Measurements from ENCODE around the gene SPACA4. TPM values are rescaled to one million over a fixed set of nuclear protein-coding genes. Genes with fewer than 3 reads are reported as not detected.
A peak's percentile ranks its signal among the peaks of the same experiment; 100 is the strongest.

The SPACA4 gene
- total and polyA plus RNA-seq, 7 donors = 0.34 TPM; not detected in 6

DNA sequence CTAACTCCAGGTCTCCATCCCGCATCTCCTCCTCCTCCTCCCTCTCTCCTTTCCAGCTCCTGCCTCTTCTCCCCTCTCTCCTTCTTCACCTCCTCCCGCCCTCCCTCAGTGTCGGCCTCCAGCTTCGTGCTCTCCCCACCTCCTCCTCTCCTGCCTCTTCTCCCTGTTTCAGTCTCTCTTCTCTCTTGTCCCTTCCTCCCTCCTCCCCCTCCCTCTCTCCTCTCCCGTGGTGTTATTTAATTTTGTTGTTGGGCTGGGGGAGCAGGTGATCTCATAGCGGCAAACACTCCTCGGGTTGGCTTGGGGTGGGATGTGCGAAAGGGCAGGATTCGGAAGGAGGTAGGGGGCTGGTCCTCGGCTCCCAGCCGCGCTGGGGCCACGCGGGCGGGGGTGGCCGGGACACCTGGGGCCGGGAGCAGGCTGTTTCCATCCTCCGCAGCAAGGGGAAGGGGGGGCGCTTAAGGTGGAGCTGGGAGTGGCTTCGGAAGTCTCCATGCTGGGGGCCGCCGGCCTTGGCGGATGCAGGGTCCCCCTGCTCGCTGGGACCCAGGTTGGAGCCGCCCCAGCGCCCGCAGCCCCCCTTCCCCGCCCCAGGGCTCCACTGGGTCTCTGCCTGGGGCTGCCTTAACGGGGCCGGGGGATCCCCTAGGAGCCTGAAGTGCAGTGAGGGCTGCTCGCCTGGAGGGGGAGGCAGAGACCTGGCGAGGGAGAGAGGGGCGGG, 39.6 kb downstream of the SPACA4 start, which contains the start of gene CA11:
Gene CA11, minus strand, starts transcription at position 187 of the 721 bp plus-strand sequence. CDS start 555 bp downstream, outside the sequence.
- peak within 1 kb of the TSS; percentile 88 to 94 (median 92) for H3K27ac ChIP-seq
- intact Hi-C loops (cut with DNase I) = loop anchor here (1.0 to 5.0 kb wide), 5 partner anchors 29 to 191 kb away; partner anchors contain the start of gene HSD17B14
- TF ChIP-seq, protein P1, sequence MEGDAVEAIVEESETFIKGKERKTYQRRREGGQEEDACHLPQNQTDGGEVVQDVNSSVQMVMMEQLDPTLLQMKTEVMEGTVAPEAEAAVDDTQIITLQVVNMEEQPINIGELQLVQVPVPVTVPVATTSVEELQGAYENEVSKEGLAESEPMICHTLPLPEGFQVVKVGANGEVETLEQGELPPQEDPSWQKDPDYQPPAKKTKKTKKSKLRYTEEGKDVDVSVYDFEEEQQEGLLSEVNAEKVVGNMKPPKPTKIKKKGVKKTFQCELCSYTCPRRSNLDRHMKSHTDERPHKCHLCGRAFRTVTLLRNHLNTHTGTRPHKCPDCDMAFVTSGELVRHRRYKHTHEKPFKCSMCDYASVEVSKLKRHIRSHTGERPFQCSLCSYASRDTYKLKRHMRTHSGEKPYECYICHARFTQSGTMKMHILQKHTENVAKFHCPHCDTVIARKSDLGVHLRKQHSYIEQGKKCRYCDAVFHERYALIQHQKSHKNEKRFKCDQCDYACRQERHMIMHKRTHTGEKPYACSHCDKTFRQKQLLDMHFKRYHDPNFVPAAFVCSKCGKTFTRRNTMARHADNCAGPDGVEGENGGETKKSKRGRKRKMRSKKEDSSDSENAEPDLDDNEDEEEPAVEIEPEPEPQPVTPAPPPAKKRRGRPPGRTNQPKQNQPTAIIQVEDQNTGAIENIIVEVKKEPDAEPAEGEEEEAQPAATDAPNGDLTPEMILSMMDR (IDR thresholded peaks at IDR 0.05) = peak; percentile 91 to 97 (median 93)
- peak; percentile 27 to 65 (median 39) for TF ChIP-seq POLR2AphosphoS5 (IDR thresholded peaks at IDR 0.05)
- TF ChIP-seq EP300 (IDR thresholded peaks at IDR 0.05) = no peak
- peak; percentile 59 to 64 for TF ChIP-seq POLR2A (IDR thresholded peaks at IDR 0.05)
- H3K4me3 ChIP-seq = peak within 1 kb of the TSS; percentile 48 to 63 (median 58)
- 1% methylated on average over 33 of the region's 33 CpGs for WGBS, 2 donors
- no peaks in the 10 kb centered on the region for H3K27me3 ChIP-seq
- no peaks in the 10 kb centered on the region for H3K9me3 ChIP-seq
- H3K4me1 ChIP-seq = peaks cover 0 to 22% (median 20%) of the 10 kb centered on the region in 4 donors
- DNase-seq = peak; percentile 95
- H3K36me3 ChIP-seq = no peaks in the 10 kb centered on the region

DNA sequence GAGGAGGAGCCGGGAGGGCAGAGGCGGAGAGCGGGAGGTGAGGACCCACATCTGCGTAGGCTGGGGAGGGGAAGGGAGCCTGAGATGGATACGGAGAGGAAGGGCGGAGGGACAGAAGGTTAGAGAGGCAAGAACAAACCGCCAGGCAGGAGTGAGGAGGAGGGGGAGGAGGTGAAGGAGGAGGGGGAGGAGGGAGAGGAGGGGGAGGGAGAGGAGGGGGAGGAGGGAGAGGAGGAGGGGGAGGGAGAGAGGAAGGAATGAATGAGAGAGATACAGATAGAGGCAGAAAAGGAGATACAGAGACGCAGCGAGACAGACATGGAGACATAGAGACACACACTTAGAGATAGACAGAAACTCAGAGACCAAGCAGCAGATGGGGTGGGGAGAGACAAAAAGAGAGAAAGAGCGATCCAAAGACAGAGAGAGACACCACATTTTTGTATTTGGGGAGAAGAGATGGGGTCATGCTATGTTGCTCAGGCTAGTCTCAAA, 40.2 kb downstream of the SPACA4 start:
- Histone ChIP-seq H3K4me3 (peak overlapping the region in 3 of 4 donors; percentile 48 to 63 (median 58)), H3K27me3 (no peaks in the 10 kb centered on the region), H3K4me1 (peaks cover 0 to 22% (median 20%) of the 10 kb centered on the region in 4 donors), H3K9me3 (no peaks in the 10 kb centered on the region), H3K27ac (peak overlapping the region; percentile 88 to 94 (median 92)), H3K36me3 (no peaks in the 10 kb centered on the region)
- TF ChIP-seq EP300 (IDR thresholded peaks at IDR 0.05) (no peak), POLR2A (IDR thresholded peaks at IDR 0.05) (no peak), POLR2AphosphoS5 (IDR thresholded peaks at IDR 0.05) (no peak)
- TF ChIP-seq, protein P1 (IDR thresholded peaks at IDR 0.05) = no peak
- 11 to 14% methylated on average over 8 to 9 of the region's 10 CpGs for WGBS, 2 donors
- intact Hi-C loops (cut with DNase I) = loop anchor here (1.0 to 5.0 kb wide), 5 partner anchors 28 to 191 kb away; partner anchors contain the start of gene HSD17B14
- DNase-seq = no peak

DNA sequence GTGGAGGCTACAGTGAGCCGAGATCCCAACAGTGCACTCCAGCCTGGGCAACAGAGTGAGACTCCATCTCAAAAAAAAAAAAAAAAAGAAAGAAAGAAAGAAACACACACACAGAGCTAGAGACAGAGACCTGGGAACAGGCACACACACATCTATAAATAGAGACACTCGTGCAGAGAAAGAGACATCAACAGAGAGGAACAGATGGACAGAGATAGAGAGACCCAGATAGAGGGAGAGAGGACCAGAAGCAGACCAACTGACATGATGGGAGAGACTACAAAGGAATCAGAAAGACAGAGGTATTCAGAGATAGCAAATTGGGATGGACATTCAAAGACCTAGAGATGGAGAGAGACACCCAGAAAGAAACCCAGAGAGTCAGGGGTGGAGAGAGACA, 41.6 kb downstream of the SPACA4 start:
- no peak overlapping the region for H3K27ac ChIP-seq
- TF ChIP-seq, protein P1 (IDR thresholded peaks at IDR 0.05) = no peak
- no peak for TF ChIP-seq EP300 (IDR thresholded peaks at IDR 0.05)
- no peak for TF ChIP-seq POLR2AphosphoS5 (IDR thresholded peaks at IDR 0.05)
- no peak for TF ChIP-seq POLR2A (IDR thresholded peaks at IDR 0.05)
- no peaks in the 10 kb centered on the region for H3K27me3 ChIP-seq
- DNase-seq = no peak
- H3K4me1 ChIP-seq = peaks cover 0 to 22% (median 20%) of the 10 kb centered on the region in 4 donors
- no peak overlapping the region for H3K4me3 ChIP-seq
- H3K9me3 ChIP-seq = no peaks in the 10 kb centered on the region
- 55 to 74% methylated on average over 2 of the region's 2 CpGs for WGBS, 2 donors
- intact Hi-C loops (cut with DNase I) = loop anchor here (5.0 kb wide), 1 partner anchor 189 kb away; the partner anchor contains the start of gene HSD17B14
- no peaks in the 10 kb centered on the region for H3K36me3 ChIP-seq

DNA sequence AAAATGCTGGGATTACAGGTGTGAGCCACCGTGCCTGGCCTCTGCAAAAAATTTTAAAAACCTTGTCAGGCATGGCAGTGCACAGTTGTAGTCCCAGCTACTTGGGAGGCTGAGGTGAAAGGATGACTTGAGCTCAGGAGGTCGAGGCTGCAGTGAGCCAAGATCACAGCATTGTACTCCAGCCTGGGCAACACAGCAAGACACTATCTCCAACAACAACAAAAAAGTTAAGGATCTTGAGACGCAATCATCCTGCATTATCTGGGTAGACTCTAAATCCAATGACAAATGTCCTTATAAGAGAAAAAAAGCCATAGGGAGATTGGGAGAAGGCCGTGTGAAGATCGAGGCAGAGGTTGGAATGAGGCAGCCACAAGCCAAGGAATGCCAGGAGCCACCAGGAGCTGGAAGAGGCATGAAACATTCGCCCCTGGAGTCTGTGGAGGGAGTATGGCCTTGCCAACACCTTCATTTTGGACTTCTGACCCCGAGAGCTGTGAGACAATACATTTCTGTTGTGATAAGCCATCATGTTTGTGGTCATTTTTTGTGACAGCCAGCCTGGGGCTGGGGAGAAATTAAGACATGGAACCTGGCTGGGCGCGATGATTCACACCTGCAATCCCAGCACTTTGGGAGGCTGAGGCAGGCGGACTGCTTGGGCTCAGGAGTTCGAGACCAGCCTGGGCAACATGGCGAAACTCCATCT, 44.6 kb downstream of the SPACA4 start:
- WGBS, 2 donors = 80 to 91% methylated on average over 12 of the region's 12 CpGs
- Histone ChIP-seq H3K4me3 (no peak overlapping the region), H3K9me3 (no peaks in the 10 kb centered on the region), H3K27me3 (no peaks in the 10 kb centered on the region), H3K4me1 (peaks cover 0 to 4% (median 2%) of the 10 kb centered on the region in 4 donors), H3K27ac (no peak overlapping the region), H3K36me3 (no peaks in the 10 kb centered on the region)
- no peak for DNase-seq
- TF ChIP-seq POLR2A (IDR thresholded peaks at IDR 0.05) (no peak), POLR2AphosphoS5 (IDR thresholded peaks at IDR 0.05) (no peak), EP300 (IDR thresholded peaks at IDR 0.05) (no peak)
- TF ChIP-seq, protein P1 (IDR thresholded peaks at IDR 0.05) = no peak
- intact Hi-C loops (cut with DNase I) = no loop called here
